ENCODE measurements around the gene ANKRD39. TPM values are rescaled to one million over a fixed set of nuclear protein-coding genes. Genes with fewer than 3 reads are reported as not detected.
A peak's percentile ranks its signal among the peaks of the same experiment; 100 is the strongest.

ANKRD39 gene
- total and polyA plus RNA-seq, 2 donors (not counting 1 experiment from before 2014, with no cell fraction given): 14.8 to 19.3 TPM

DNA sequence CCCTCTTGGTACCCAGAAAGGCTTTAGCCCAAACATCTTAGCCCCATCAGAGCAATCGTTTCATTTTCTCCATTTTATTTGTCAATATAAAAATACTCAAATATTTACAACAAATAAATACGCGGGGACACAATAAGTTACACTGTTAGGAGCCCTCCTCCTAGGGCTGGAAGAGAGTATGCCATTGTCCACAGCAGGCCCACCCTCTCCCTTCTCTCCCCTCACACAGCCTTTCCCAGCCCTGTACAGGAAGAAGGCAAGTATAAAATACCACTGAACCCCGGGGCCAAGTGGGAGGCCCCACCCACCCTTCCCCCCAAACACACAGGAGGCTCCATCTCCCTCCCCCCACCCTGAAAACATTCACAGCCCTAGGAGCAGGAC, 1.9 kb upstream of the ANKRD39 start:
- H3K4me1 Mint-ChIP-seq: peaks cover 17% of the 10 kb centered on the region
- no peaks in the 10 kb centered on the region for H3K27me3 Mint-ChIP-seq
- CTCF ChIA-PET: interaction anchor here (0.6 kb wide), 1 partner anchor 450 kb away, joined by 3 read pairs; no protein-coding TSS in a partner anchor

DNA sequence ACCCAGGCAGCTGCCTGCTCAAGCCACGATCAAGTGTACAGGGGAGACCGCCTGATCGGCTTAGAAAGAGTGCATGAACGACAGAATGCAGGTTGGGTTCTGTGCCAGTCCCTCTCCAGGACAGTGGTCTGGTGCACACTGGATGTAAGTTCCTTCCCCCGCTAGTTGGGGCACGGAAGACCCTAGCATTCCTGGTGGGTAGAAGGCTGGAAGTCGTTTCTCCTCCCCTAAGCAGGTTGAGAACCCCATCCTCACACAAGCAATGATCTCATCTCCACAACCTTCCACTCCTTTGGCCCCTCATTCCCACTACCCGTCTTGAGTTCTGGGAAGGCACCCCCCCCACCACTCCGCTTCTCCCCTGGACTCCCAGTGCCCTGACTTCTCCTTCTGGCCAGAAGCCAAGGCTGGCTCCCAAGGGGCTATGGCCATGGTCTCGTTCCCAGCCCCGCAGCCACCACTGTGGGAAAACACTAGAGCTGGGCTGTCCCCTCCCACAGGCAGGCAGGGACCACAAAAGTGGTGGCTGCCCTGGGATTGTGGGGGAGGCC, 1.4 kb upstream of the ANKRD39 start:
- H3K4me1 ChIP-seq (ENCODE audit: control insufficient read depth in 2 of 2, insufficient read depth in 2 of 2, low read length in 2 of 2): peaks cover 16 to 20% of the 10 kb centered on the region in 2 donors
- no peaks in the 10 kb centered on the region for H3K27me3 Mint-ChIP-seq
- H3K4me2 ChIP-seq (replicated peaks; ENCODE audit: low read depth, low read length, poor library complexity, severe bottlenecking): peak overlapping the region; percentile 95
- intact Hi-C loops (cut with micrococcal nuclease): loop anchor here (2.0 to 5.0 kb wide), 2 partner anchors 98 to 322 kb away; partner anchors contain the start of genes ARID5A and CNNM4
- ATAC-seq (ENCODE audit: low read depth) (no peak), DNase-seq (no peak)
- peaks cover 20% of the 10 kb centered on the region for H3K79me2 ChIP-seq (ENCODE audit: control insufficient read depth, insufficient read depth, low read length)
- TF ChIP-seq, protein P1, sequence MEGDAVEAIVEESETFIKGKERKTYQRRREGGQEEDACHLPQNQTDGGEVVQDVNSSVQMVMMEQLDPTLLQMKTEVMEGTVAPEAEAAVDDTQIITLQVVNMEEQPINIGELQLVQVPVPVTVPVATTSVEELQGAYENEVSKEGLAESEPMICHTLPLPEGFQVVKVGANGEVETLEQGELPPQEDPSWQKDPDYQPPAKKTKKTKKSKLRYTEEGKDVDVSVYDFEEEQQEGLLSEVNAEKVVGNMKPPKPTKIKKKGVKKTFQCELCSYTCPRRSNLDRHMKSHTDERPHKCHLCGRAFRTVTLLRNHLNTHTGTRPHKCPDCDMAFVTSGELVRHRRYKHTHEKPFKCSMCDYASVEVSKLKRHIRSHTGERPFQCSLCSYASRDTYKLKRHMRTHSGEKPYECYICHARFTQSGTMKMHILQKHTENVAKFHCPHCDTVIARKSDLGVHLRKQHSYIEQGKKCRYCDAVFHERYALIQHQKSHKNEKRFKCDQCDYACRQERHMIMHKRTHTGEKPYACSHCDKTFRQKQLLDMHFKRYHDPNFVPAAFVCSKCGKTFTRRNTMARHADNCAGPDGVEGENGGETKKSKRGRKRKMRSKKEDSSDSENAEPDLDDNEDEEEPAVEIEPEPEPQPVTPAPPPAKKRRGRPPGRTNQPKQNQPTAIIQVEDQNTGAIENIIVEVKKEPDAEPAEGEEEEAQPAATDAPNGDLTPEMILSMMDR (IDR thresholded peaks at IDR 0.05): no peak
- TF ChIP-seq EZH2 (IDR thresholded peaks at IDR 0.05; ENCODE audit: borderline replicate concordance, insufficient read depth, low read depth, low read length, poor library complexity, severe bottlenecking): no peak
- H3K4me3 ChIP-seq (ENCODE audit: control extremely low read depth in 1 of 5, extremely low read depth in 1 of 5, insufficient read depth in 1 of 5, low read depth in 2 of 5, low read length in 4 of 5): peak overlapping the region in 2 of 5 experiments; percentile 58 to 85
- H3K4me3 Mint-ChIP-seq: peak overlapping the region; percentile 86
- H2AFZ ChIP-seq (ENCODE audit: insufficient read depth, low read depth, low read length, poor library complexity, severe bottlenecking): no peak overlapping the region
- no peaks in the 10 kb centered on the region for H3K36me3 ChIP-seq (replicated peaks in 1 of 2; ENCODE audit: control extremely low read depth in 1 of 2, control insufficient read depth in 1 of 2, extremely low read depth in 1 of 2, insufficient read depth in 2 of 2, low read length in 1 of 2)
- no peak overlapping the region for H3K9ac ChIP-seq (ENCODE audit: low read length)
- no peaks in the 10 kb centered on the region for H3K9me3 Mint-ChIP-seq (ENCODE audit: insufficient read depth)
- peaks cover 17% of the 10 kb centered on the region for H3K4me1 Mint-ChIP-seq
- CTCF ChIA-PET: interaction anchor here (2.1 to 3.3 kb wide), 5 partner anchors 88 to 100 kb away, joined by 10 to 45 read pairs (median 11); no protein-coding TSS in a partner anchor
- H3K27me3 ChIP-seq (replicated peaks in 1 of 4; ENCODE audit: control extremely low read depth in 1 of 4, control insufficient read depth in 3 of 4, insufficient read depth in 4 of 4, low read length in 3 of 4): peaks cover 0 to 10% (median 0%) of the 10 kb centered on the region in 4 experiments
- 94% methylated on average over 9 of the region's 11 CpGs for WGBS (ENCODE audit: insufficient coverage)
- H4K20me1 ChIP-seq (ENCODE audit: control insufficient read depth, insufficient read depth, low read length, poor library complexity, severe bottlenecking): peaks cover 6% of the 10 kb centered on the region
- POLR2A ChIA-PET: no interaction called here
- H3K9me3 ChIP-seq (ENCODE audit: control extremely low read depth in 1 of 3, control insufficient read depth in 2 of 3, insufficient read depth in 1 of 3, low read length in 2 of 3): no peaks in the 10 kb centered on the region
- H3K27ac ChIP-seq (ENCODE audit: low read length in 2 of 2): no peak overlapping the region
- peak overlapping the region; percentile 6 for H3K27ac Mint-ChIP-seq

More for the DNA sequence above, 1.9 kb upstream of the ANKRD39 start:
- ATAC-seq (ENCODE audit: low read depth) (no peak), DNase-seq (no peak)
- no peaks in the 10 kb centered on the region for H3K9me3 ChIP-seq (ENCODE audit: control extremely low read depth in 1 of 3, control insufficient read depth in 2 of 3, insufficient read depth in 1 of 3, low read length in 2 of 3)
- H3K27ac Mint-ChIP-seq: no peak overlapping the region
- H3K79me2 ChIP-seq (ENCODE audit: control insufficient read depth, insufficient read depth, low read length): peaks cover 20% of the 10 kb centered on the region
- H3K4me1 ChIP-seq (ENCODE audit: control insufficient read depth in 2 of 2, insufficient read depth in 2 of 2, low read length in 2 of 2): peaks cover 16 to 20% of the 10 kb centered on the region in 2 donors
- no peak overlapping the region for H3K27ac ChIP-seq (ENCODE audit: low read length in 2 of 2)
- H3K9me3 Mint-ChIP-seq (ENCODE audit: insufficient read depth): no peaks in the 10 kb centered on the region
- H3K4me2 ChIP-seq (replicated peaks; ENCODE audit: low read depth, low read length, poor library complexity, severe bottlenecking): no peak overlapping the region
- no peak for TF ChIP-seq EZH2 (IDR thresholded peaks at IDR 0.05; ENCODE audit: borderline replicate concordance, insufficient read depth, low read depth, low read length, poor library complexity, severe bottlenecking)
- TF ChIP-seq, protein P1 (IDR thresholded peaks at IDR 0.05): no peak
- intact Hi-C loops (cut with micrococcal nuclease): loop anchor here (2.0 to 5.0 kb wide), 2 partner anchors 99 to 322 kb away; partner anchors contain the start of genes ARID5A and CNNM4
- H3K4me3 ChIP-seq (ENCODE audit: control extremely low read depth in 1 of 5, extremely low read depth in 1 of 5, insufficient read depth in 1 of 5, low read depth in 2 of 5, low read length in 4 of 5): no peak overlapping the region
- H3K36me3 ChIP-seq (replicated peaks in 1 of 2; ENCODE audit: control extremely low read depth in 1 of 2, control insufficient read depth in 1 of 2, extremely low read depth in 1 of 2, insufficient read depth in 2 of 2, low read length in 1 of 2): no peaks in the 10 kb centered on the region
- H2AFZ ChIP-seq (ENCODE audit: insufficient read depth, low read depth, low read length, poor library complexity, severe bottlenecking): no peak overlapping the region
- peak overlapping the region; percentile 86 for H3K4me3 Mint-ChIP-seq
- no peak overlapping the region for H3K9ac ChIP-seq (ENCODE audit: low read length)
- peaks cover 0 to 10% (median 0%) of the 10 kb centered on the region in 4 experiments for H3K27me3 ChIP-seq (replicated peaks in 1 of 4; ENCODE audit: control extremely low read depth in 1 of 4, control insufficient read depth in 3 of 4, insufficient read depth in 4 of 4, low read length in 3 of 4)
- 94% methylated on average over 2 of the region's 4 CpGs for WGBS (ENCODE audit: insufficient coverage)
- POLR2A ChIA-PET: no interaction called here
- peaks cover 6% of the 10 kb centered on the region for H4K20me1 ChIP-seq (ENCODE audit: control insufficient read depth, insufficient read depth, low read length, poor library complexity, severe bottlenecking)

Data from B cell (primary cell).